ENCODE data around the gene MAP7.

- TF ChIP-seq MYC (IDR thresholded peaks at IDR 0.05; ENCODE audit: low read depth, low read length) (no peak), EZH2 (IDR thresholded peaks at IDR 0.05; ENCODE audit: borderline replicate concordance, low read depth, low read length, severe bottlenecking) (no peak), POLR2A (IDR thresholded peaks at IDR 0.05; ENCODE audit: low read depth, low read length) (no peak), POLR2AphosphoS5 (IDR thresholded peaks at IDR 0.05; ENCODE audit: insufficient read depth, low read depth, low read length) (no peak), GATA2 (IDR thresholded peaks at IDR 0.05; ENCODE audit: insufficient read depth, insufficient read length, low read depth, low read length) (no peak), JUN (IDR thresholded peaks at IDR 0.05; ENCODE audit: borderline replicate concordance, insufficient read depth, insufficient read length, low read depth) (no peak), MAX (IDR thresholded peaks at IDR 0.05; ENCODE audit: insufficient read depth, insufficient read length) (no peak)
- TF ChIP-seq, protein P1, sequence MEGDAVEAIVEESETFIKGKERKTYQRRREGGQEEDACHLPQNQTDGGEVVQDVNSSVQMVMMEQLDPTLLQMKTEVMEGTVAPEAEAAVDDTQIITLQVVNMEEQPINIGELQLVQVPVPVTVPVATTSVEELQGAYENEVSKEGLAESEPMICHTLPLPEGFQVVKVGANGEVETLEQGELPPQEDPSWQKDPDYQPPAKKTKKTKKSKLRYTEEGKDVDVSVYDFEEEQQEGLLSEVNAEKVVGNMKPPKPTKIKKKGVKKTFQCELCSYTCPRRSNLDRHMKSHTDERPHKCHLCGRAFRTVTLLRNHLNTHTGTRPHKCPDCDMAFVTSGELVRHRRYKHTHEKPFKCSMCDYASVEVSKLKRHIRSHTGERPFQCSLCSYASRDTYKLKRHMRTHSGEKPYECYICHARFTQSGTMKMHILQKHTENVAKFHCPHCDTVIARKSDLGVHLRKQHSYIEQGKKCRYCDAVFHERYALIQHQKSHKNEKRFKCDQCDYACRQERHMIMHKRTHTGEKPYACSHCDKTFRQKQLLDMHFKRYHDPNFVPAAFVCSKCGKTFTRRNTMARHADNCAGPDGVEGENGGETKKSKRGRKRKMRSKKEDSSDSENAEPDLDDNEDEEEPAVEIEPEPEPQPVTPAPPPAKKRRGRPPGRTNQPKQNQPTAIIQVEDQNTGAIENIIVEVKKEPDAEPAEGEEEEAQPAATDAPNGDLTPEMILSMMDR (IDR thresholded peaks at IDR 0.05; ENCODE audit: extremely low read depth in 1 of 2, insufficient read depth in 1 of 2, low read depth in 1 of 2, low read length in 2 of 2): no peak
These were observed 124.4 kb downstream of the MAP7 start for GRCh38 chr6:136425793-136426192.
